Liver (tissue), 9 donors: Measurements from ENCODE around the gene NDUFAF2. TPM values are rescaled to one million over a fixed set of nuclear protein-coding genes. Genes with fewer than 3 reads are reported as not detected.

Experiments used
- DNase-seq: peaks from one replicate; pipeline ENCODE4 v3.0.0-alpha.2; 2017; ENCODE audit warnings: low spot score
- H3K27ac ChIP-seq, 2 donors: one replicate each; pipeline ENCODE4 v1.7.0; 2013; ENCODE audit warnings: inconsistent platforms in 2 of 2, low read length in 2 of 2, control low read depth in 1 of 2, low read depth in 1 of 2, mild to moderate bottlenecking in 1 of 2
- H3K27me3 ChIP-seq, 4 donors: one replicate each; pipeline versions ENCODE4 v1.6.1 to v1.7.0; 2013; ENCODE audit warnings: low read length in 3 of 4, inconsistent platforms in 1 of 4, mild to moderate bottlenecking in 1 of 4, moderate library complexity in 1 of 4; ENCODE audit not compliant: control insufficient read depth in 4 of 4, insufficient read depth in 4 of 4
- H3K36me3 ChIP-seq, 4 donors: one replicate each; pipeline versions ENCODE4 v1.6.1 to v1.7.0; 2013; ENCODE audit warnings: low read length in 3 of 4, mild to moderate bottlenecking in 3 of 4, low read depth in 1 of 4, moderate library complexity in 1 of 4; ENCODE audit not compliant: control insufficient read depth in 4 of 4, insufficient read depth in 3 of 4
- H3K4me1 ChIP-seq, 4 donors: one replicate each; pipeline versions ENCODE4 v1.6.1 to v1.7.0; 2013; ENCODE audit warnings: low read length in 3 of 4, mild to moderate bottlenecking in 3 of 4, moderate library complexity in 1 of 4; ENCODE audit not compliant: control insufficient read depth in 4 of 4, insufficient read depth in 4 of 4
- H3K4me3 ChIP-seq, 3 donors: one replicate each; pipeline versions ENCODE4 v1.6.1 to v1.7.0; 2013; ENCODE audit warnings: low read length in 3 of 3, control low read depth in 1 of 3, low read depth in 1 of 3, mild to moderate bottlenecking in 1 of 3
- H3K9ac ChIP-seq, 2 donors: one replicate each; pipeline ENCODE4 v1.7.0; 2013; ENCODE audit warnings: low read length in 2 of 2, mild to moderate bottlenecking in 2 of 2, moderate library complexity in 2 of 2, control low read depth in 1 of 2, low read depth in 1 of 2
- H3K9me3 ChIP-seq, 4 donors: one replicate each; pipeline versions ENCODE4 v1.6.1 to v1.7.0; 2013; ENCODE audit warnings: low read length in 3 of 4; ENCODE audit not compliant: control insufficient read depth in 4 of 4
- GABPA ChIP-seq, 2 donors: IDR thresholded peaks in 1 of 2; conservative IDR thresholded peaks in 1 of 2; 2 replicates each; pipeline ENCODE4 v1.6.1; 2016; ENCODE audit warnings: antibody characterized with exemption in 2 of 2, mild to moderate bottlenecking in 1 of 2, moderate library complexity in 1 of 2
- RAD21 ChIP-seq, 2 donors: IDR thresholded peaks; 2 replicates each; pipeline ENCODE4 v1.6.1; 2016; ENCODE audit warnings: antibody characterized with exemption in 2 of 2, mild to moderate bottlenecking in 2 of 2
- RXRA ChIP-seq, 2 donors: IDR thresholded peaks; 2 replicates each; pipeline ENCODE4 v1.6.1; 2017 to 2018; ENCODE audit warnings: antibody characterized with exemption in 2 of 2, mild to moderate bottlenecking in 1 of 2
- WGBS: extraction: QIAGEN DNeasy Blood & Tissue Kit; methylation state at CpG from one replicate; pipeline ENCODE4 v1.1.7; 2013; 5-methylcytosine and 5-hydroxymethylcytosine counted together
- polyA plus RNA-seq, 2 donors: library from polyadenylated mRNA; stranded (reverse) in 1 of 2; unstranded in 1 of 2; fragments of 200-250 nt in 1 of 2; fragments of >200 nt in 1 of 2; fragmentation: Nextera tagmentation in 1 of 2; extraction: Ambion mirVana in 1 of 2; gene quantifications; one replicate each; pipeline versions ENCODE4 v1.2.1 to v1.2.3, GENCODE V29; 2013 to 2015
- total RNA-seq, 2 donors: library from RNA; depleted of rRNA; stranded (reverse); fragments of >200 nt; gene quantifications; one replicate each; pipeline ENCODE4 v1.2.3, GENCODE V29; 2014
- TF ChIP-seq, protein P1 (sequence below): fragments of 150-350 bp; IDR thresholded peaks from 2 replicates; pipeline ENCODE4 v1.5.1; 2017; ENCODE audit warnings: improper control_type of control experiment, low read depth, low read length; ENCODE audit not compliant: missing input control
- TF ChIP-seq, protein P2 (sequence below): IDR thresholded peaks from 2 replicates; pipeline ENCODE4 v1.6.1; 2016; ENCODE audit warnings: antibody characterized with exemption, mild to moderate bottlenecking
- donor health status: healthy.
- donor health status: healthy.
- donor health status: healthy.
- donor health status: healthy.
- donor health status: healthy.

The NDUFAF2 gene
- total and polyA plus RNA-seq, 4 donors: 4.3 to 21.3 (median 12.5) TPM

DNA sequence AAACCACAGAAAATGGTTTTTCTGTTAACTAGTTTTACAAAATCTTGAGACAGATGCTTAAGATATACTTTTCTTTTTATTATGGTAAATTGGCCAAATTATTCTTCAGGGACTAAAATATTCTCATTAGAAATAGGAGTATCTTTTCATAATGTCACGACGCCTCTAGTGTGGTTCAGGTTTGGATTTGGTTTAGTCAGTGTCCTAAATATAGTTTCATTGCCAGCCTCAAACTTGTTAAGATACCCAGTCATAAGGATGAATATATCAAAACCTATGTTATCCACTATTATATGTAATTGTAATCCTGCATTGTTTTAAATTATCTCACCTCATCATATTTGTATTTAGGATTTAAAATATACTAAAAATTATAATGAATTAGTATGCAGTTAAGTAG, 13.7 kb downstream of the NDUFAF2 start:
- Histone ChIP-seq H3K4me3 (no peak overlapping the region), H3K36me3 (no peaks in the 10 kb centered on the region), H3K9me3 (peaks cover 0 to 6% (median 0%) of the 10 kb centered on the region in 4 donors), H3K4me1 (no peaks in the 10 kb centered on the region), H3K27ac (no peak overlapping the region), H3K27me3 (no peaks in the 10 kb centered on the region), H3K9ac (no peak overlapping the region)
- WGBS: 96% methylated on average over 2 of the region's 2 CpGs
- TF ChIP-seq RAD21 (IDR thresholded peaks at IDR 0.05) (no peak), RXRA (IDR thresholded peaks at IDR 0.05) (no peak)
- no peak for DNase-seq

DNA sequence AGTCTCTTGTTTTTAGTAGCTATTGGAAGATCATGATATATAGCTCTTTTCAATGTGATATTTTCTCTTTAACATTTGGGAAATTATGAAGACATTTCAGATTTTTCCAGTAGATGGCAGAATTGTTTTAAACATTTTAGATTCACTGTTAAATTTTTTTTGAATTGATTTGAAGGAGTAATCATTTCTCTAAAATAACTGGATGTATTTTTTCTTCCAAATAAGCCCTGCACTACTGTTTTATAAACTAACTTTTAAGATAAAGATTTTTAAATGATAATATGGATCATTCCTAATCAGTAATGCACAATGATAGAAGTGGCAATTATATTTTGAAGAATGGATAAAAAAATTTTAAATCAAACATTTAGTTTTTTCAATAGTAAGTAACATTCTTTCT, 14.2 kb downstream of the NDUFAF2 start:
- peaks cover 0 to 6% (median 0%) of the 10 kb centered on the region in 4 donors for H3K9me3 ChIP-seq
- H3K27me3 ChIP-seq: no peaks in the 10 kb centered on the region
- TF ChIP-seq RXRA (IDR thresholded peaks at IDR 0.05): no peak
- TF ChIP-seq RAD21 (IDR thresholded peaks at IDR 0.05): peak; percentile 49 to 52
- TF ChIP-seq, protein P1, sequence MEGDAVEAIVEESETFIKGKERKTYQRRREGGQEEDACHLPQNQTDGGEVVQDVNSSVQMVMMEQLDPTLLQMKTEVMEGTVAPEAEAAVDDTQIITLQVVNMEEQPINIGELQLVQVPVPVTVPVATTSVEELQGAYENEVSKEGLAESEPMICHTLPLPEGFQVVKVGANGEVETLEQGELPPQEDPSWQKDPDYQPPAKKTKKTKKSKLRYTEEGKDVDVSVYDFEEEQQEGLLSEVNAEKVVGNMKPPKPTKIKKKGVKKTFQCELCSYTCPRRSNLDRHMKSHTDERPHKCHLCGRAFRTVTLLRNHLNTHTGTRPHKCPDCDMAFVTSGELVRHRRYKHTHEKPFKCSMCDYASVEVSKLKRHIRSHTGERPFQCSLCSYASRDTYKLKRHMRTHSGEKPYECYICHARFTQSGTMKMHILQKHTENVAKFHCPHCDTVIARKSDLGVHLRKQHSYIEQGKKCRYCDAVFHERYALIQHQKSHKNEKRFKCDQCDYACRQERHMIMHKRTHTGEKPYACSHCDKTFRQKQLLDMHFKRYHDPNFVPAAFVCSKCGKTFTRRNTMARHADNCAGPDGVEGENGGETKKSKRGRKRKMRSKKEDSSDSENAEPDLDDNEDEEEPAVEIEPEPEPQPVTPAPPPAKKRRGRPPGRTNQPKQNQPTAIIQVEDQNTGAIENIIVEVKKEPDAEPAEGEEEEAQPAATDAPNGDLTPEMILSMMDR: peak; percentile 13
- TF ChIP-seq, protein P2, sequence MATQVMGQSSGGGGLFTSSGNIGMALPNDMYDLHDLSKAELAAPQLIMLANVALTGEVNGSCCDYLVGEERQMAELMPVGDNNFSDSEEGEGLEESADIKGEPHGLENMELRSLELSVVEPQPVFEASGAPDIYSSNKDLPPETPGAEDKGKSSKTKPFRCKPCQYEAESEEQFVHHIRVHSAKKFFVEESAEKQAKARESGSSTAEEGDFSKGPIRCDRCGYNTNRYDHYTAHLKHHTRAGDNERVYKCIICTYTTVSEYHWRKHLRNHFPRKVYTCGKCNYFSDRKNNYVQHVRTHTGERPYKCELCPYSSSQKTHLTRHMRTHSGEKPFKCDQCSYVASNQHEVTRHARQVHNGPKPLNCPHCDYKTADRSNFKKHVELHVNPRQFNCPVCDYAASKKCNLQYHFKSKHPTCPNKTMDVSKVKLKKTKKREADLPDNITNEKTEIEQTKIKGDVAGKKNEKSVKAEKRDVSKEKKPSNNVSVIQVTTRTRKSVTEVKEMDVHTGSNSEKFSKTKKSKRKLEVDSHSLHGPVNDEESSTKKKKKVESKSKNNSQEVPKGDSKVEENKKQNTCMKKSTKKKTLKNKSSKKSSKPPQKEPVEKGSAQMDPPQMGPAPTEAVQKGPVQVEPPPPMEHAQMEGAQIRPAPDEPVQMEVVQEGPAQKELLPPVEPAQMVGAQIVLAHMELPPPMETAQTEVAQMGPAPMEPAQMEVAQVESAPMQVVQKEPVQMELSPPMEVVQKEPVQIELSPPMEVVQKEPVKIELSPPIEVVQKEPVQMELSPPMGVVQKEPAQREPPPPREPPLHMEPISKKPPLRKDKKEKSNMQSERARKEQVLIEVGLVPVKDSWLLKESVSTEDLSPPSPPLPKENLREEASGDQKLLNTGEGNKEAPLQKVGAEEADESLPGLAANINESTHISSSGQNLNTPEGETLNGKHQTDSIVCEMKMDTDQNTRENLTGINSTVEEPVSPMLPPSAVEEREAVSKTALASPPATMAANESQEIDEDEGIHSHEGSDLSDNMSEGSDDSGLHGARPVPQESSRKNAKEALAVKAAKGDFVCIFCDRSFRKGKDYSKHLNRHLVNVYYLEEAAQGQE: no peak
- no peak for DNase-seq
- no peaks in the 10 kb centered on the region for H3K4me1 ChIP-seq
- no peak overlapping the region for H3K27ac ChIP-seq
- no peak overlapping the region for H3K4me3 ChIP-seq
- no peaks in the 10 kb centered on the region for H3K36me3 ChIP-seq
- no peak overlapping the region for H3K9ac ChIP-seq

DNA sequence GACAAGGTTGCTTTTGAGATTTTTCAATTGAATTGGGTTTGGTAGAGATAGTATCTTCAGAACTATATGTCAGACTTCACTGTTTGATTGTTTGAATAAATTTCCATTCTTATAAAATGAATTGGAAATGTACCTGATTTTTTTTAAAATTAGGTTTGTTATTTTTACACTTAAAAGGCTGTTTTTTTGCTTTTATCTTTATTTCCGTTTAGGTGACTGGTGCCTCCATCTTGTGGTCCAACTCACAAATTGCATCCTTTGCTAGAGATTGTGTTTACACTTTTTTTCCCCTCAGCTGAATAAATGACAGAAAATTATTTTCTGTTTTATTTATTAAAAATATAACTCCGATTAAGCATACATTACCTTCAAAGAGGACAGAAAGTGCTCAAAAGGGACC, 15.6 kb downstream of the NDUFAF2 start:
- DNase-seq: no peak
- H3K9me3 ChIP-seq: peaks cover 0 to 1% (median 0%) of the 10 kb centered on the region in 4 donors
- H3K4me1 ChIP-seq: no peaks in the 10 kb centered on the region
- no peak overlapping the region for H3K9ac ChIP-seq
- H3K4me3 ChIP-seq: no peak overlapping the region
- 36% methylated on average over 2 of the region's 2 CpGs for WGBS
- TF ChIP-seq, protein P1: peak; percentile 42
- TF ChIP-seq GABPA (IDR thresholded peaks at IDR 0.05 in 1 of 2, conservative IDR thresholded peaks at IDR 0.05 in 1 of 2) (no peak), RAD21 (IDR thresholded peaks at IDR 0.05) (peak; percentile 44 to 70)
- H3K36me3 ChIP-seq: no peaks in the 10 kb centered on the region
- no peak overlapping the region for H3K27ac ChIP-seq
- H3K27me3 ChIP-seq: no peaks in the 10 kb centered on the region
